ENCODE measurements around the gene GALR3.
"Not testable (repeated sequence)": the region's sequence is repeated elsewhere in the genome, so short reads cannot be mapped to it uniquely, and the experiment has no call there.

- not testable (repeated sequence) for TF ChIP-seq CTCF, POLR2A (IDR thresholded peaks at IDR 0.05)
Measured at GRCh38 chr22:37797259-37797658, 25.9 kb upstream of the GALR3 start.

Measured in uterus (tissue), 2 donors.